NCI-H510A treated with DMSO at 0.1 percent for 48 hours (cell line): ENCODE measurements around the gene WNK2.

Experiments
- DNase-seq: peaks from one replicate; lab custom pipeline; 2025; lab: John Stamatoyannopoulos, UW

The WNK2 gene

GRCh38 chr9:93185266-93186214 lies 1.6 kb downstream of the WNK2 start:
- DNase-seq: no peak

GRCh38 chr9:93186215-93186945 lies 2.4 kb downstream of the WNK2 start:
- no peak for DNase-seq

GRCh38 chr9:93187047-93187446 lies 3.1 kb downstream of the WNK2 start:
- DNase-seq: no peak

DNA sequence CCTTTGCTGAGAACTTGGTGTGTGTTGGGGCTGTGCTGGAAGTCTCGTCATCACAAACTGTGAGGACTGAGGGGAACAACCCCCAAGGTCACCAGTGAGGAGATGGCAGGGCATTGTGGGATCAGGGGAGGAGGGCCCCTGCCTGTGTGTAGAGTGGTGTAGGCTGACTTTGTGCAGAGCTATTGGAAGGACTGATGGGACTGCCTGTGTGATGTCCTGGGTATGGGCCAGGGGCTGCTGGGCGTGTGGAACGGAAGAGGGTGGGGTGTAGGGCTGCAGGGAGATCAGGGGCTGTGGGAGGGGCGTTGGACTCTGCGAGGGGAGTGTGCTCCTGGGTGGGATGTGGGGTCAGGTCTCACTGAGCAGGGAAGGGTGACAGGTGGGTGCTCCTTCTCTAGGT lies 3.6 kb downstream of the WNK2 start:
- DNase-seq: no peak

GRCh38 chr9:93188426-93189368 lies 4.8 kb downstream of the WNK2 start:
- no peak for DNase-seq

DNA sequence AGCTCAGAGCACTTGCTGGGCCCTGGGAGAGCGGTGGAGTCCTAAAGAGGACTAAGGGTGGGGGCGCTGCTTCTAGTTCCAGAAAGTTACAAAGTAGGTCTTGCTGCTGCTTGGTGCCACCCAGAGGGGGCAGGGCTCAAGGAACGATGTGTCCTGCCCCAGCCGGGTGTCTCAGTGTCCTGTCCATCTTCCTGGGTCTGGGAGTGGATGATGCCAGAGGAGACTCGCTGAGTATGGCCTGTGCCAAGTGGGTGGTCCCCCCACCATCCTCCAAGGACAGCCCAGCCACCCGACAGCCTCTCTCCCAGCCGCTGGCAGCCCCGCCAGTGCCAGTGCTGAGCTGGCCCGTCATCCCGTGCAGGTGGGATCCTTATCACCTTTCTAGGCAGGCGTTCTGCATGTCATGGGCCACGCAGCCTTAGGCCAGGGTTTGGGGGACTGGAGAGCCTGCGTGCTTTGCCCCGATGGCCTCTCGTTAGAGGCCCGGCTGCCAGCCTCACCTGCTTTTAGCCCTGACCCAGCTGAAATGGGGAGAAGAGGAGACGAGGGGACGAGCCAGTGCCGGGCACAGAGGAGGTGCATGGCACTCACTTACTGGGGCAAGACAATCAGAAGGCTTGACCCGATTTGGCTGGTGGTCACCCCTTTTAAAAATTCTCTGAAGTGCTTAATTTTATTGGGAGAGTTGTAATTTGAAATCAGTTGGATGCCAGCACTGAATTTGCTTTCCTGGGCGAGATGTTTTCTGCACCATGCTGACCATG lies 5.6 kb downstream of the WNK2 start:
- no peak for DNase-seq

DNA sequence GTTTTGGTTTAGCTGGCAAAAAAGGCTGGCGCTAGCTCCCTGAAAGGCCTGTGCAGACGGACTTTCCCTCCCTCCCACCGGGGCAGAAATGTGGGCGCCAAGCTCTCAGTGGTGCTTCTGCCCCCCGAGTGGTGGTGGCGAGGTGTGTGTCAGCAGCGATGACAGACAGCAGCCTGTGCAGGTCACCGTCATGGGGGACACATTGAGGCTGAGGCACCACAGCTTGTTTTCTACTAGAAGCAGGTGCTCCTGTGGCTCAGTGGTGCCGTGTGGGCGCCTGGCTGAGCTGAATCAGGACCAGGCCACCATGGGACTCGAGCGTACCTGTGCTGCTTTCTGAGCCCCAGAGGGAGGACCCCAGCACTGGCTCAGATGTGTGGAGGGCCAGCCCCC lies 6.2 kb downstream of the WNK2 start:
- no peak for DNase-seq

GRCh38 chr9:93190656-93191353 lies 6.9 kb downstream of the WNK2 start:
- DNase-seq: no peak

DNA sequence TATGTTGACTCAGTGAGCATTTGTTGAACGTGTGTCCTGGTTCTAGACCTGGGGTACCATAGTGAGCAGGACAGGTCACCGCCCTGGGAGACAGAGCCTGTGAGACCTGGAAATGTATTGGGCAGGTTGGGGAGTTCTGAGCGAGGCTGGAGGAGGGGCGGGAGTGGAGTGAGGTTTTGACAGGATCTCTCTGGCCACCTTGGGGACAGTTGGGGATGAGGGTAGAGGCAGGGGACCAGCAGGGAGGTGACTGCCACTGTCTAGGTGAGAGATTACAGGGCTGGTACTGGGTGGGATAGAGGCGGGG lies 7.4 kb downstream of the WNK2 start:
- no peak for DNase-seq

DNA sequence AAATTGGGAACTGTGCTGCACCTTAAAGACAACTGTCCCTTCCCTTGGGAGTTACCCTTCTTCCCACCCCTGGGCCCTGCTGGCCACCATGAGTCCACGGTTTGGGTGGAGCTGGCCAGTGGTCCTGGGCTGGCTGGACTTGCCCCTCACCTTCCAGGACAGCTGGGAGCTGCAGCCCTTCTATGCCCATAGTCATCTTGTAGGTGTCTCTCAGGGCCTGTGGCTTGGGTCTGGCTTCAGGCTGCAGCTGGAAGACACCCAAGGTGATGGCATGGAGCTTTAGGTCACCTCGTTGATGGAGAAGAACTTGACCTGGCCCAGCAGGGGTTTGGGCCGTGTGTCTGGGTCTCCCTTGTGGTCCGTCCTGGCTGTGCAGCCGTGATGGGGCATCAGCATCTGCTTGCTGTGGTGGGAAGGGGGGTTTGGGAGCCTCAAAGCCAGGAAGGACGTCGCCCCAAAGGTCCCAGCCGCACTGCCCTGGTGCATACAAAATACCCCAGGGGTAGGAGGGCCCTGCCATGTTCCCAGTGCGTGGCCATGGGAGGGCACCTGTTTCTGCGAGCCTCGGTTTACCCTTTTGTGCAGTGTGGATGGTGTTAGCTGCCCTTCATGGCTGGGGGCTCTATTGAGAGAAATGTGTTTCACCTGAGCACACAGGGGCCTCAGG lies 8.9 kb downstream of the WNK2 start:
- no peak for DNase-seq

- DNase-seq: peak; percentile 73
These were observed 9.7 kb downstream of the WNK2 start for GRCh38 chr9:93193388-93194220.

GRCh38 chr9:93194221-93194625 lies 10.3 kb downstream of the WNK2 start:
- no peak for DNase-seq

DNA sequence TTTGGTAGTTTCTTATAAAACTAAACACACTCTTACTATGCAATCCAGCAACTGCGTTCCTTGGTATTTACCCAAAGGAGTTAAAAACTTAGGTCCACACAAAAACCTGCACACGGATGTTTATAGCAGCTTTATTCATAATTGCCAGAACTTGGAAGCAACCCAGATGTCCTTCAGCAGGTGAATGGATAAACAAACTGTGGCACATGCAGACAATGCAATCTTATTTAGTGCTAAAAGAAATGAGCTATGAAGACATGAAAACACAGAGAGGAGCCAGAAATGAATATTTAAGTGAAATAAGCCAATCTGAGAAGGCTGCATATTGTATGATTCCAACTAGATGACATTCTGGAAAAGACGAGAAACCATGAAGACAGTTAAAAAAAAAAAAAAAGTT lies 10.7 kb downstream of the WNK2 start:
- no peak for DNase-seq

- no peak for DNase-seq
These were observed 12.4 kb downstream of the WNK2 start for GRCh38 chr9:93196096-93197055.

- no peak for DNase-seq
These were observed 13.7 kb downstream of the WNK2 start for GRCh38 chr9:93197670-93198069.

DNA sequence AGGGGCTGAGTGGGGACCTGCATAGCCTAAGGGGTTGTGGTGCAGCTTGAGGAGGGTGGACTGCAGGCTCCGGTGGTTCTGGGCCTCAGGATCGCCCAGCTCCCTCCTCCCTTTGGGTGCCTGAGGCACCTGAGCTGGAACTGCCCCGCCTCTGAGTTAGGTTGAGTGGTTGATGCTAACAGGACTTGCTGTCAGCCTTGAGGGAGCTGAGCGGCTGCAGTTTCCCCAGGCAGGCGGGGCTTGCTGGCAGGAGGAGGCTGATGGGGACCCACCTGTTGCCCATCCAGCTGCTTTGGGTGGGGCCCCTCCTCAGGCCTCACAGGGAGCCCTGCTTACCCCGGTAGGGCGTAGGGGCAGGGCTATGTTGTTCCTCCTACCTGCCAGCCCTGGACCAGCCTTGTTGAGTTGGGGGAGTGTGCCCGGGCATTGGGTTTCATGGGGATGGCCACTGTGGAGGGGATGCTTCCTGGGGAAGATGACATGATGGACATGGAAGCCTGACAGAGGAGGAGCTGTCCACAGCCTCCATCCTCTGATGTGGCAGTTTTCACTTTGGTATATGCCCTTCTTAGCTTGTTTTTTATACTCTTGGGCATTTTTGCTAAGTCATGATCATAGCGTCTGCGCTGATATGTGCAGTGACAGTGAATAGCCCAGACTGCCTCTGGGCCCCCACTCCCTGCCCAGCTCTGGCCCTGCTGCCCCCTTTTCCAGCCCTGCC lies 14.3 kb downstream of the WNK2 start:
- DNase-seq: no peak

GRCh38 chr9:93198838-93199625 lies 15.1 kb downstream of the WNK2 start:
- no peak for DNase-seq
